Fibroblast of mammary gland (primary cell): ENCODE measurements around the gene SCAI.
"Not testable (repeated sequence)": the region's sequence is repeated elsewhere in the genome, so short reads cannot be mapped to it uniquely, and the experiment has no call there.

Experiments
- DNase-seq: peaks from one replicate; pipeline ENCODE4 v3.0.0-alpha.2; 2010; ENCODE audit warnings: low read depth
- H3K4me3 ChIP-seq: 2 replicates; pipeline ENCODE4 v1.5.1; 2011; ENCODE audit warnings: low read depth, mild to moderate bottlenecking, low read length, moderate library complexity; ENCODE audit not compliant: control insufficient read depth
- TF ChIP-seq, protein P1 (sequence below): conservative IDR thresholded peaks from 2 replicates; pipeline ENCODE4 v1.5.1; 2011; ENCODE audit warnings: low read depth, low read length, inconsistent platforms; ENCODE audit not compliant: control insufficient read depth, insufficient read depth

SCAI gene

GRCh38 chr9:125024917-125025316 lies 118.4 kb downstream of the SCAI start:
- TF ChIP-seq, protein P1, sequence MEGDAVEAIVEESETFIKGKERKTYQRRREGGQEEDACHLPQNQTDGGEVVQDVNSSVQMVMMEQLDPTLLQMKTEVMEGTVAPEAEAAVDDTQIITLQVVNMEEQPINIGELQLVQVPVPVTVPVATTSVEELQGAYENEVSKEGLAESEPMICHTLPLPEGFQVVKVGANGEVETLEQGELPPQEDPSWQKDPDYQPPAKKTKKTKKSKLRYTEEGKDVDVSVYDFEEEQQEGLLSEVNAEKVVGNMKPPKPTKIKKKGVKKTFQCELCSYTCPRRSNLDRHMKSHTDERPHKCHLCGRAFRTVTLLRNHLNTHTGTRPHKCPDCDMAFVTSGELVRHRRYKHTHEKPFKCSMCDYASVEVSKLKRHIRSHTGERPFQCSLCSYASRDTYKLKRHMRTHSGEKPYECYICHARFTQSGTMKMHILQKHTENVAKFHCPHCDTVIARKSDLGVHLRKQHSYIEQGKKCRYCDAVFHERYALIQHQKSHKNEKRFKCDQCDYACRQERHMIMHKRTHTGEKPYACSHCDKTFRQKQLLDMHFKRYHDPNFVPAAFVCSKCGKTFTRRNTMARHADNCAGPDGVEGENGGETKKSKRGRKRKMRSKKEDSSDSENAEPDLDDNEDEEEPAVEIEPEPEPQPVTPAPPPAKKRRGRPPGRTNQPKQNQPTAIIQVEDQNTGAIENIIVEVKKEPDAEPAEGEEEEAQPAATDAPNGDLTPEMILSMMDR, result no peak
- no peak overlapping the region for H3K4me3 ChIP-seq
- DNase-seq, result no peak

GRCh38 chr9:125021069-125021468 lies 122.3 kb downstream of the SCAI start:
- TF ChIP-seq, protein P1, result no peak
- H3K4me3 ChIP-seq, result no peak overlapping the region
- DNase-seq, result no peak

DNA sequence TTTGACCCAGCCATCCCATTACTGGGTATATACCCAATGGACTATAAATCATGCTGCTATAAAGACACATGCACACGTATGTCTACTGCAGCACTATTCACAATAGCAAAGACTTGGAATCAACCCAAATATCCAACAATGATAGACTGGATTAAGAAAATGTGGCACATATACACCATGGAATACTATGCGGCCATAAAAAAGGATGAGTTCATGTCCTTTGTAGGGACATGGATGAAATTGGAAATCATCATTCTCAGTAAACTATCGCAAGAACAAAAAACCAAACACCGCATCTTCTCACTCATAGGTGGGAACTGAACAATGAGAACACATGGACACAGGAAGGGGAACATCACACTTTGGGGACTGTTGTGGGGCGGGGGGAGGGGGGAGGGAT lies 127.7 kb downstream of the SCAI start:
- not testable (repeated sequence) for H3K4me3 ChIP-seq, DNase-seq

GRCh38 chr9:125012013-125012412 lies 131.3 kb downstream of the SCAI start:
- not testable (repeated sequence) for DNase-seq, H3K4me3 ChIP-seq

DNA sequence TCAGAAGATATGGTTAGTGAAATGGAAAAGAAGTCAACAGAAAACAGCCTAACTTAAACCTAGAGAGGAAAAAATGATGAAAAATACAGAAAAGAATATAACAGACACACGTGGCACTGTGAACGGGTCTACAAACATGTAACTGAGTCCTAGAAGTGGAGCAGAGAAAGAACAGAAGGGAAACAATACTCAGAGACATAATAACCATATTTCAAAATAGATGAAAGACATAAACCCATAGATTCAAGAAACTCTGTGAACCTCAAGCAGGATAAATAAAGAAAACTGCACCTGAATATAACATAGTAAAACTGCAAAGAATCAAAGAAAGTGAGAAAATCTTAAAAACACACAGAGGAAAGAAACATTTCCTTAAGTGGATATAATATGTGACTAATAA lies 134.7 kb downstream of the SCAI start:
- H3K4me3 ChIP-seq, result no peak overlapping the region
- TF ChIP-seq, protein P1, result no peak
- no peak for DNase-seq

- TF ChIP-seq, protein P1, result no peak
- no peak overlapping the region for H3K4me3 ChIP-seq
- DNase-seq, result no peak
Measured at GRCh38 chr9:125003332-125003731, 140.0 kb downstream of the SCAI start.

- no peak for DNase-seq
- TF ChIP-seq, protein P1, result no peak
Measured at GRCh38 chr9:124983698-124984097, 159.6 kb downstream of the SCAI start.

GRCh38 chr9:124980431-124980830 lies 162.9 kb downstream of the SCAI start:
- TF ChIP-seq, protein P1, result no peak
- DNase-seq, result no peak
- no peak overlapping the region for H3K4me3 ChIP-seq

More at GRCh38 chr9:124983698-124984097, 159.6 kb downstream of the SCAI start:
- H3K4me3 ChIP-seq, result no peak overlapping the region
